Activated T-cell treated with anti-CD3 and anti-CD28 coated beads, Interleukin-2, amount 50 U/mL, for 48 hours (primary cell): ENCODE data around the gene RBM33.
"Not testable (repeated sequence)": the region's sequence is repeated elsewhere in the genome, so short reads cannot be mapped to it uniquely, and the experiment has no call there.

Source experiments
- DNase-seq, 2 experiments: peaks; one replicate each; pipeline ENCODE4 v3.0.0-alpha.2; 2020

The RBM33 gene

DNA sequence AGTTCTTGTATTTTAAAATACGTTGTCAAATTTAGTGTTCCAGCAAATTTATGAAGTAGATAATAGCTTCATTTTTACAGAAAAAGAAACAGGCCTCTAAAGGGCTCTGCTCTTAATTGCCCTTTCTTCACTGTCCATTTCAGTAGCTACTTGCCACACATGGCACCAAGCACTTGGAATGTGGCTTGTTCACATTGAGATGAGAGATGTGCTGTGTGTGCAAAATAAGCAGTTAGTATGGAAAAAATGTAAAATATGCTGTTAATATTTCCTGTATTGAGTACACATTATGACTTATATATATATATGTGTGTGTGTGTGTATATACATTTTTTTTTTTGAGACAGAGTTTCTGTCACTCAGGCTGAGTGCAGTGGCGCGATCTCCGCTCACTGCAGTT lies 19.5 kb downstream of the RBM33 start:
- no peak for DNase-seq

DNA sequence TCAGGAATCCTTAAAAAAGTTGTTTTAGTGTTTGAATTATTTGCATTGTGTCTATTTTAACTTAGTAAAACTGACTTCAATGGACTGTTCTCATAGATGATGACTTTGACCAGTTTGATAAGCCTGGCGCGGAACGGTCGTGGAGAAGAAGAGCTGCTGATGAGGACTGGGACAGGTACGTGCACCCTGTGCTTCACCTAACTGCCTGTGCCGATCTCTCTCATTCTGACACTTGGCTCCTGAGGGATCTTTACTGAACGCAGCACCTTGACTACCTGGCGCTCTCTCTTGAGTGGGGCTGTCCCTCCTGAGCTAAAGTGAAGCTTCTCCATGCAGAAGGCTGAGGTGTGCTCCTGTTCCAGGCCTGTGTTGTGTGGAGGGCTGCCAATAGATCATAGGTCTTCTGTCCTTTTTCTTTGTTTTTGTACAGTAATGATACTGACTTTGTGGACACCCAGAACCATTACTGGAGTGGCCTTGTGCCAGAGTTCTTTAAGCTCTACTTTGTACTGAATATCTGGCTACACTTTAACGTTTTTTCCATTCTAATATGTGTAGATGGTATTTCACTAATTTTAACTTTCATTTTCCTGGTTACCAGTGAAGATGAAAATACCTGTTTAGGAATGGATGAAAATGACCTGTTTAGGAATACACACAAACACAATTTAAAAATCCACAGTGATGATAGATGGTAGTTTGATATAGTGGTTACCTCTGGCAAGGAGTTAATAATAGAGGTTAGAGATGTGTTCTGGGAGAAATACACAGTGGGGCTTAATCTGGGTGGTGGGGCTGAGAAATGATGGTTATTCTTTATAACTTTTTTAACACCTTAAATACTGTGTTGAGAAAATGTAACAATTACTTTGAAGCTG lies 20.9 kb downstream of the RBM33 start:
- no peak for DNase-seq

DNA sequence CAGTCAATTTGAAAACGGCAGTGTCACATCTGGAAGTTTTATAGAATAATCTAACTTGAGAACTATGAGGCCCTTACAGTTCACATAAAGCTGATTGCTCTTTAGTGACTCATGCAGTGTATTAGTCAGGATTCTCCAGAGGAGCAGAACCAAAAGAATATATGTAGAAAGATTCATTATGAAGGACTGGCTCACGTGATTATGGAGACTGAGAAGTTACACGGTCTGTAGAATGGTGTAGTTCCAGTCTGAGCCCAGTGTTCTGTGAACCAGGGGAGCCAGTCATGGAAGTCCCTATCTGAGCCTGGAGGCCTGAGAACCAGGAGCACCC lies 21.5 kb downstream of the RBM33 start:
- no peak for DNase-seq

DNA sequence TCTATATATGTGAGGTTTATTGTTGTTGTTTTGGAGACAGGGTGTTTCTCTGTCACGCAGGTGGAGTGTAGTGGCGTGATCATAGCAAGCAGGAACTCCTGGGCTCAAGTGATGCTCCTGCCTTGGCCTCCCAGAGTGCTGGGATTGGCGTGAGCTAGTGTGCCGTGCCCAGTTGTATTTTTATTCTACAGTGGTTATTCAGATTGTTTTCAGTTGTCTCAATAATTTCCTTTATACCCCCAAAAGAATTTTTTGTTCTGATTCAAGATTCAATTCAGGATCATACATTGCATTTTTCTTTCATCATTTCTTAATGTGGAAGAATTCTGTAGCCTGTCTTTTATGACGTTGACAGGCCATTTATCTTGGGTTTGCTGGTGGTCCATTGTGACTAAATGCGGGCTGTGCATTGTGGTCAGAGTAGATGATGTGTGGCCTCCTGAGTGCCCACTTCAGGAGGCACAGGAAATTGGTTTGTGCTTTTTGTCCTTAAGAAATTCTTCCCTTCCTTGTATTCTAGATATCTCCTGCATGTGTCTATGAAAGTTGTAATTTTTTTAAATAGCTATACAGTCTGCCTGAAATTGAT lies 22.9 kb downstream of the RBM33 start:
- no peak for DNase-seq

DNA sequence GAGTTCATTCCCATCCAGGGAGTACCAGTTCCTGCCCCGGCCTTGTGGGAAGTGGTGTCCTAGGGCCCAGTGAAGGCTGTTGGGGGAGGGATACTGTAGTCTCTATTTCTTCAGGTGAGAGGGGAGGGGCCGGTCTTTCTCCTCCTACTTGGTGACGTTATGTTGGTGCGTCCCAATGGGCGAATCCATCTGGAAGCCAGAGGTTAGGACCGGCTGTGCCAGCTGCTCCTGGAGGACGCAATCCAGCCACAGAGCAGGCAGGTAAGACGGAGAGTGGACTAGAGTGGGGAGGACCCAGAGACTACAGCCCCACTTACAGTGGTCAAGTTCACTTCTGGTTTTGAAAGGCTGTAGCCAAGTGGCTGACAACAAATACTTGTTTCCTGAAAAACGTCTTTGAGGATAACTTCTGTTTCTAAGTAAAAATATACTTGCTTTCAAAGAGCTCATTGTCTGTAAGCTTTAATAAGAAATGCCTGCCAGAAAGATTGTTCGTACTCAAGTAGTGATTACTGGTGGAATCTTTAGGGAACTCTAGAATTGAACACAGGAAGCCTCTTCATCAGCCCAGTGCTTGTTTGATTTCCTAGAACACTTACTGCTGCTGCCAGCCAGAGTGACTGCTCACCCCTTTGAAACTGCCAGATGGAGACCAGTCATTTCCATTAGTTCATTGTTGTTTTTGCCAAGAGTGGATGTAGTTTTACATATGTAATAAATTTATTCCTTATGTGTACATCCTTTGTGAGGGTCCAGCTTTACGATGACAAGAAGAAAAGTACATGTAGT lies 25.4 kb downstream of the RBM33 start:
- no peak for DNase-seq

DNA sequence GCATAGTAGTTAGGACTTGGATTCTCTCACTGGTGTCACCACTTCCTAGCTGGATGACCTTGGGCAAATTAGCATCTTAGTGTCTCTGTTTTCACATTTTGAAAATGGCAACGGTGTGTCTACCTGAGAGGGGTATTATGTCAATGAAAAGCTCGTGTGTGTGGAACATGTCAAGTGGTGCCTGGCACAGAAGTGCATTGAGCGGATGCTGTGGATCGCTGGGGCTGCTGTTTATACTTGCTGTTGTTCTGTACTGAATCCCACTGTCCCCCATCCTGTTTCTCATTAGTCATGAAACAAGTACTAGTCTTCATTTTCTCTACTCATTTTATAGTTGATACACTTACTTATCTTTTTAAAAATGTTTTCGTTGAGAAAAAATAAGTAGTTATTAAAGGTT lies 26.1 kb downstream of the RBM33 start:
- no peak for DNase-seq

DNA sequence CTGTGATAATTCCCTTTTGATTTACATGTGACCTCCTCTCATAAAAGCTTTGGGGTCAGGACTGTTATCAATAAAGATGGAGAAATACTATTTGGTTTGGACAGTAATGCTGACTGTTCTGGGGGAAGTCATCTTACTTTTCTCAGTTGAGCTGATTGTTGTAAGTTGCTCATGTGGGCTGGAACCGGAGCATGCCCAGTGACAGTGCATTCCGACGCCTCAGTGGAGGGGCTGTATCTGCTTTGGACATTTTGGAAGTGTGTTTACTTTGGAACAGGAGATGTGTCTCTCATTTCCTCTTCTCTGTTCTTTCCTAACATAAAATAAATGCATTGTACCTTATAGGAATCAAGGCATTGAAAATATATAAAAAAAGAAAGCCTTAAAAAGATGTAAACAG lies 30.1 kb downstream of the RBM33 start:
- DNase-seq, result no peak

DNA sequence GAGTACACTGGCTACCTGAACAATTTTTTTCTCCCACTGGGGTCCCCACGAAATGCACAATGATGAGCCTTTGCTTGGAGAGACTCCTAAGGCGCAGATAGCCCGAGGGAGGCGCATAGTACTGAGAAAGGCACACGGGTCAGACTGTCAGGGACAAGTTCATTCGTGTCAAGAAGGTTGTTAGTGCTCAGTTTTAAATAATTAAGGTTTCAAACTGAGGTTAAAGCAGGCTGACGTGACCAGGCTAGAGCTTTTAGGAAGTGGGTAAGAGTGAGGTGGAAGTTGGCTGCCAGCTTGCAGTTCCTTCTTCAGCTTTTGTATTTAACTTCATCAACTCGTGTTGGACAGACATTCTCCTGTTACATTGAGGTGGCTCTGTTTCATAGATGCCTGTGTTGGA lies 31.6 kb downstream of the RBM33 start:
- no peak for DNase-seq

DNA sequence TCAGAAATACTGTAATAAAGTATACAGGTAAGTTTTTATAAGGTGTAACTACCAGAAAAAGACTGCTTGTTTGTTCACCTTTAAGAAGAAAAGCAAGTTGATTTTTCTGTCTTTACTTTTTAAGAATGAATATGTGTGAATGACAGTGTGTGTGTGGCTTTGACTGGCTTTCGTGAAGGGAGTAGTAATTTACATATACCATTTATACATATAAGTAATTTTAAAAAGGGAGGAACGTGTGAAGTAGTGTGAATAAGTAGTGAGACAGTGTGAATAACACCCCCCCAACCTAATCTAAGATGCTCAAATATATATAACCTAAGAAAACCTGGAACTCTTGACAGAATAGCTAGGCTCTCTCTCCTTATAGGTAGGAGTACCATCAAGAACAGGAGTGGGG lies 33.2 kb downstream of the RBM33 start:
- no peak for DNase-seq

DNA sequence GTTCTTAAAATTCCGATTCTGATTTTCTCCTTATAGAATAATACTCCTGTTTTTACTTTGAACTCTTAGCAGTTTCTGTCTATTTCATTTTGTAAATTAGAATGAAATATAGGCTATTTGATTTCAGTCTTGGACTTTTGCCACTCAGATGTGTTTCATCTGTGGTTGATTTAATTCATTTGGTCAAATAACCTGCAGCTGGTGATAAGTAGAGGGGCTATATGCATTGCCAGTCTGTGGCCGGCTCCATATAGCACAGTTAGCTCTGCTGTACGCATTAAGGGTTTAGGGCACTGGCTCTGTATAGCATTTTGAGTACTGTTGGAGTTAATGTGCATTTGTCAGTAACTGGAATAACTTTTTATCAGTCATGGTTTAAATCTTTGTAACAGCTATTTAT lies 35.7 kb downstream of the RBM33 start:
- DNase-seq, result no peak

DNA sequence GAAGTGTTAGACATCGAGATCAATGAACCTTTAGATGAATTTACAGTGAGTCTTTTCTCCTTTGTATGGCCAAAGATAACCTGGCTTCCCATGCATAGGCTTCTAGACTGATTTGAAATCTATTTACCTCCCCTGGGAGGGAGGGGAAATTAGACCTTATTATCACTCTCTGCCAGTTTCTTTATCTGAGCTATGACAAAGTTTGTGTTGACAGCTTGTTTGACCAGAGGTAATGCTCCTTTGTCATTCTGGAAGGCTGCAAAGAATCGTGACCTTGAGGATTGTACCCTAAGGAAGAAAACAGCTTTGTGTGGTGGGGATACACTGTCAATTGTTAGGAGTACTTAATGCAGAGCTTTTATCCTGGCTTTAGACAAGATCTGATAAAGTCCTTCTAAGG lies 36.4 kb downstream of the RBM33 start:
- DNase-seq, result no peak

DNA sequence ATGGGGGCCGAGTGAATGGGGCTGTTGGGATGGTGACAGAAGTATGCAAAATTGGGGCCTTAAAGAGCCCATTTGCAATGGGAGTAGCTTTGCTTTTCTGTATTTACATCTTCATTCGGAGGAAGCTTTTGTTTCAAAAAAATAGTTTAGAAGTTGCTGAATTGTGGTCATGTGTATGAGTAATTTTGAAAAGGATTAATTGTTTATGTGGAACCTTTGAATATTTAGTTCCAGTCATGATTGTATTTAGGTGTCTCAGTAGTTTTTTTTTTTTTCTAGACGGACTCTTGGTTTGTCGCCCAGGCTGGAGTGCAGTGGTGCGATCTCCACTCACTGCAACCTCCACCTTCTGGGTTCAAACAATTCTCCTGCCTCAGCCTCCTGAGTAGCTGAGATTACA lies 37.2 kb downstream of the RBM33 start:
- DNase-seq, result no peak

DNA sequence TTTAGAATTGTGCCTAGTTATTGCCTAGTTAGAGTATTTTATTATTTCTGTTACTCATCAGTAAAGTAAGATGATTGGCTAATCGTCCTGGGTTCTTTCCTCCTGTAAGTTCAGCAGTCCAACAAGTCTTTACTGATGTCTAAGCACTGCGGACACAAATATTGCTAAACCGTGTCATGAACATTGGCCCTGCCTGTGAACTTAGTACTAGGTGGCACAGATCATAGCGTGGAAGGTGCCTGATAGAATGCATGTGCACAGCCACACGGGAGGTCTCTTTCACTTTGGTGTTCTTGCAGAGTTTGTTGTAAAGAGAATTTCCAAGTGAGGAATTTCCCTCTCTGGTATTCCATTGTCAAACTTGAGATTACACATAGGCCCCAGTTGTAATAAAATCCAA lies 38.0 kb downstream of the RBM33 start:
- DNase-seq, result no peak

DNA sequence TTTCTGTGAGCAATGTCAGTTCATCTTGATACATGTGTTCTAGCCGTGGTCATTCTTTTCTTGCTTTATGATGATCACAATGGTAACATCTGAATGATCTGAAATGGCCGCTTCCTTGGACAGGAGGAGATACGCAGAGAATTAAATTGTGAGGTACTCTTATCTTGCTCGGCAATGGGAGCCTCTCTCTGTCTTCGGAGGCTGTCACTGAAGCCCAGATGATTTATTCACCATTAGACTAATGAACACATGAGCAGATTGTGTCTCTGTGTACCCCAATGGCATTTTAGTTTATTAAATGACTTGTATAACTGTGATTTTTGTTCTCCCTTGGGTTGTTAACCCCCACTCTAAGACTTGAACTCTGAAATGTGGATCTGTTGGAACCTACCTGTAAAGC lies 38.6 kb downstream of the RBM33 start:
- DNase-seq, result no peak

DNA sequence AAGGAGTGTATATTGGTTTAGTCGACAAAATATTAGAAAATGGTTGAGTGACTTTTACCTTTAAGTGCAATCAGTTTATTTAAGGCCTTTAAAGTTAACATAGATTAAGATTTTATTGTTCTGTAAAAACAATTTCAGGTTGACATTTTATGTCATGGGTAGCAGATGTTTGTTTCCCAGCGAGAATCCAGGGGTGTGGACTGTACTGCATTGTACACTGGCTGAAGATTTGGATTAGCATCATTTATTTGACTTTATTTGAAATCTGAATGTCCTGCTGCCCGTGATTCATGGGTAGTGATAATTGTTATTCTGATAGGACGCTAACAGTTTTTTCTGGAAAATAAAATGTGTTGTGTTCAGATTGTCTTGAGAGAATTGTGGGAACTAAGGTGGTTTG lies 39.3 kb downstream of the RBM33 start:
- DNase-seq, result no peak

DNA sequence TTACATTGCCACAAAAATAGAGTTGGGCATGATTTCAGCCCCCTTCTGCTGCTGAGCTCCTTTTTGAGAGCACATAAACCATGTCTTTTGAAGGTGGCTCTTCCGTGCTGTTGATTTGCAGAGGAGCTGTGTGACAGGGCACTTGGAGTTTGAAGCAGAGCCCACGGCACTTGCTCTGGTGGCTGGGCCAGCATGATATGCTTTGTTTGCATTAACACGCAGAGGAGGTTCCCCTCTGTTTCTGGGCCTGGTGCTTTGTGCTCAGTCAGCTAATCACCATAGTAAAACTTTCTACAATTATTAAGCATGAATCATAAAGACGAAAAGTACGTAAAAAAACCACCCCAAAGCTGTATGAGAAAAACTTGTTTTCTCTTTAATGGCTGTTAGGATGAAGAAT lies 40.1 kb downstream of the RBM33 start:
- no peak for DNase-seq

DNA sequence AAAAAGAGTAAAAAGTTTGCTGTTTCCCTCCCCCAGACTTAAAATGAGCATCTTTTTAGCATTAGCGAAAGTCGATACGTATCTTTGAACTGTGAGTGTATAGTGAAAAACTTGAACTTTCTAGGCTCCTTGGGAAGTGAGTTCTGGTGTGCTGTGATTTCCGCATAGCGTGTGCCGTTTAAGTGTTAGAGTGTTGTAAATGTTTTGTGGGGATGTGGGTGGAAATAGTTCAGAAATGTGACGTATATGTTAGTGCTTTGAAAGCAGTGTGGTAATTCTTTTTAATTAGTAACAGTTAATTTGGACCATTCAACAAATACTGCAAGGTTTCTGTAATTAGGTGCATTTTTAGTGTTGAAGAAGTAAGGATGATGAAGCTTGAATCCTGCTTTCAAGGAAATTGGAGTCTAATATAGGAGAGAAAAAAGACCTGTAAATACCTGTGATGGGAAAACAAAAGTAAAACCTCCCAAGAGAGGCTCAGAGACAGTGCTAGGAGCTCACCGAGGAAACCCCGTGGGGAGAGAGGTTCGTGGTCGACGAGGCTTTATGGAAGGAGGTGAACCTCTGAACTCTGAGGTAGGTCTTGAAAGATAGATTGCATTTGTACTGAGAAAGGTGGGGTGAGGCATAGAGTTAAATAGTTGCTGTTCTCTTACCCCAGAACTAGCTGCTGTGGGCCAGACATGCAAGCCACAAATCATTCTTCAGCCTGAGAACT lies 40.8 kb downstream of the RBM33 start:
- peak in 1 of 2 experiments; percentile 32 for DNase-seq

DNA sequence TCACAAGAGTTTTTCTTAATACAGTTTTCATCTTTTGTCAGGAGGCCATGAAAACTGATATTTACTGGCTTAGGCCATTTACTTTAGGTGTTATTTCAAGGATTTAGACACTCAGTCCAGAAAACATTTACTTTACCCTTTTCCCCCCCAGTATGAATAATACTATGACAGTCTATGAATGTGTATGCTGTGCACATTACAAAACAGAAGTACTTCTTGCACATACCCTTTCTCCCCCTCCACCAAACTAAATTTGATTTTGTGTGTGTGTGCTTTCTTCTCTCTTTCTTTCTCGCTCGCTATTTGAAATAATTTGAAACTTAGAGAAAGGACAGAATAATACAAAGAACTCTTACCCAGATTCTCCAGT lies 41.3 kb downstream of the RBM33 start:
- no peak for DNase-seq

DNA sequence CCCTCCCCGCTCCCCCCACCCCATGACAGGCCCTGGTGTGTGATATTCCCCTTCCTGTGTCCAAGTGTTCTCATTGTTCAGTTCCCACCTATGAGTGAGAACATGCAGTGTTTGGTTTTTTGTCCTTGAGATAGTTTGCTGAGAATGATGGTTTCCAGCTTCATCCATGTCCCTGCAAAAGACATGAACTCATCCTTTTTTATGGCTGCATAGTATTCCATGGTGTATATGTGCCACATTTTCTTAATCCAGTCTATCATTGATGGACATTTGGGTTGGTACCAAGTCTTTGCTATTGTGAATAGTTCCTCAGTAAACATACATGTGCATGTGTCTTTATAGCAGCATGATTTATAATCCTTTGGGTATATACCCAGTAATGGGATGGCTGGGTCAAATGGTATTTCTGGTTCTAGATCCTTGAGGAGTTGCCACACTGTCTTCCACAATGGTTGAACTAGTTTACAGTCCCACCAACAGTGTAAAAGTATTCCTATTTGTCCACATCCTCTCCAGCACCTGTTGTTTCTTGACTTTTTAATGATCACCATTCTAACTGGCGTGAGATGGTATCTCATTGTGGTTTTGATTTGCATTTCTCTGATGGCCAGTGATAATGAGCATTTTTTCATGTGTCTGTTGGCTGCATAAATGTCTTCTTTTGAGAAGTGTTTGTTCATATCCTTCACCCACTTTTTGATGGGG lies 42.3 kb downstream of the RBM33 start:
- not testable (repeated sequence) for DNase-seq

DNA sequence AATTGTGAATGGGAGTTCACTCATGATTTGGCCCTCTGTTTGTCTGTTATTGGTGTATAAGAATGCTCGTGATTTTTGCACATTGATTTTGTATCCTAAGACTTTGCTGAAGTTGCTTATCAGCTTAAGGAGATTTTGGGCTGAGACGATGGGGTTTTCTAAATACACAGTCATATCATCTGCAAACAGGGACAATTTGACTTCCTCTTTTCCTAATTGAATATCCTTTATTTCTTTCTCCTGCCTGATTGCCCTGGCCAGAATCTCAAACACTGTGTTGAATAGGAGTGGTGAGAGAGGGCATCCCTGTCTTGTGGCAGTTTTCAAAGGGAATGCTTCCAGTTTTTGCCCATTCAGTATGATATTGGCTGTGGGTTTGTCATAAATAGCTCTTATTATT lies 43.8 kb downstream of the RBM33 start:
- not testable (repeated sequence) for DNase-seq

DNA sequence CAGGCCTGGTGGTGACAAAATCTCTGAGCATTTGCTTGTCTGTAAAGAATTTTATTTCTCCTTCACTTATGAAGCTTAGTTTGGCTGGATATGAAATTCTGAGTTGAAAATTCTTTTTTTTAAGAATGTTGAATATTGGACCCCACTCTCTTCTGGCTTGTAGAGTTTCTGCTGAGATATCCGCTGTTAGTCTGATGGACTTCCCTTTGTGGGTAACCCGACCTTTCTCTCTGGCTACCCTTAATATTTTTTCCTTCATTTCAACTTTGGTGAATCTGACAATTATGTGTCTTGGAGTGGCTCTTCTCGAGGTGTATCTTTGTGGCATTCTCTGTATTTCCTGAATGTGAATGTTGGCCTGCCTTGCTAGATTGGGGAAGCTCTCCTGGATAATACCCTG lies 46.2 kb downstream of the RBM33 start:
- DNase-seq, result not testable (repeated sequence)

DNA sequence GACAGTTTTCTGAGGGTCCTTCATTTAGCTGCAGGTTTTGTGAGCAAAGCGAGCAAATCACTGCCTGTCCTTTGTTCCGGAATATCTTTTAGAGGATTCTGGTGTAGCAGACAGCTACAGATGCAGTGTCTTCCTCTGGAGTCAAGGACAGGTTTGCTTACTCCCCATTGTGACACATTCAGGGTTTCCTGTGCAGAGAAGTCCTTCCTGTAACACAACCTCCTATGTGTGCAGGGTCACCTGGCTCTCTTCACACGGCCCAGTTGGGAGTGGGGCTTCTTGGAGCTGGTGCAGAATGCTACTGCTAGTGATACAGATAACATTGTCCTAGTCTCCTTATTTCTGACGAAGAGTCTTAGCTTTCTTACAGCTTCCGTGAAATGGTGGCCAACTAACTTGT lies 47.9 kb downstream of the RBM33 start:
- no peak for DNase-seq

DNA sequence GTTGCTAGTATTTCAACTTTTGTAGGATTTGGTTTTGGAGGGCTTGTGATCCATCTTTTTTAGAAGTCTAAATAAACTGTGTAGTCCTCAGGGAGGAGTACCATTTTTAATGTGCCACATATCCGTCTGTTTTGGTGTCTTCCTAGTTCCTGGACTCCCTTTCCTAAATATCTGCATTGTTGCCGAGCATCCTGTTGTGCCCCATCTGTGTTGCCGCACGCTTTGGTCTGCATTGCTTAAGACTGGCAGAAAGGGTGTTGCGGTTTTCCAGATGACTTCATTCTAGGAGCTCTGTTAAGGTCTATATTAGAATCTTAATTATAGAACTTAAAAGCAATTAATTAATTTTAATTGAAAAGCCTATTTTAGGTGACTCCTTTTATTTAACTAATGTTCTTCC lies 49.4 kb downstream of the RBM33 start:
- DNase-seq, result no peak
